GM21390 (cell line): ENCODE data around the gene FST.

Experiments
- ATAC-seq: cut with Tn5 transposase; IDR thresholded peaks from one replicate; pipeline ENCODE4 v1.9.1; 2021; ENCODE audit not compliant: unreplicated experiment

Gene FST

GRCh38 chr5:53480416-53481158, at the start of gene FST:
Gene FST (plus strand): TSS chr5:53480629. CDS start chr5:53480792, 163 bp downstream.
- ATAC-seq, result no peak

DNA sequence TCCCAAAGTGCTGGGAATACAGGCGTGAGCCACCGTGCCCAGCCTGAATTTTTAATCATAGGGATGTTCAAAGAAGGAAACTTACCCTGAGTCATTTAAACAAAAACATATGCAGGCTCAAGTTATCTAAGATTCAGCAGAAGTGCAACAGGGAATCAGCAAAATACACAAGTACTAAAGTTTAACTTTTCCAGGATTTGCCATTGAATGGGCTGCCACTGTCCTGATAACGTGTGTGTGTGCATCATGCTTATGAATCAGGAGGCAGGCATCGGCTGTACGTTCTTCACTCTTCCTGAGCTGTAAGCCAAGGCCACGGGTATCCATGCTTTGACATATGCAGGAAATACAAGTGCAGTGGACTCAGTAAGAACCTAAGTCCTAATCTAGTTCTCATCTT, 48.8 kb upstream of the FST start:
- ATAC-seq, result no peak

DNA sequence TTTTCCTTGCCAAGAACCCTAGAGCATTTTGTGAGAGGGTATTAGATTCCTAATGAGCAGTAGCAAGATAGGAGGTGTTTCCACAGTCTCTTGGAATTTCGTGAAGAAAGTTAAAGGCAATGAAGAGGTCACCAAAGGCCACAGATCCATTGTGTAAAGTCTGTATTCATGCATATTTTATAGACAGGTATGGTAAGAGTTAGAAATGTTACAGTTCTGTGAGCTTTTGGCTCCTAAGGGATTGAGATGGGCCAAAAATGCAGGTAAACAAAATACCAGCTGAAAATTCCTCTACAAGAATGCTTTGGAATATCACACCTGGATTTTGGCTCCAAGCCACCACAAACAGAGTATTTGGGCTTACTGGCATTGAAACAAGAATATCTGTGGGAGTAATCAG, 47.4 kb upstream of the FST start:
- no peak for ATAC-seq

DNA sequence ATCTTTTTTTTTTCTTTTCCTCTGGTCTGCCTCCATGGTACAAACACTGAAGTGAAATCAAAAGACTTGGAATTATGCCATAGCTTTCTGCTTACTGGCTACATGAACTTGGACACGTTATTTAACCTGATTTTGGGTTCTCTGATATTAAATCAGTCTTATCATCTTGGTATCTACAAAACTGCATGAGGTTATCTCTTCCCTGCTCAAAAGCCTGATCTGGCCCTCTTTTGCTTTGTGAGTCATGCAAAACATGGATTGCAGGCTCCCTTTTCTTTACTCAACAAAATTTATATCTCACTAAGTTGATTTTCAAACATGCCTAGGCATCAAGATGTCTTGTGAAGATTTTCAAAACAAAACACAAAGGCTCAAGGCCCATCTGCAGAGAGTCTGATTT, 45.9 kb upstream of the FST start:
- no peak for ATAC-seq

DNA sequence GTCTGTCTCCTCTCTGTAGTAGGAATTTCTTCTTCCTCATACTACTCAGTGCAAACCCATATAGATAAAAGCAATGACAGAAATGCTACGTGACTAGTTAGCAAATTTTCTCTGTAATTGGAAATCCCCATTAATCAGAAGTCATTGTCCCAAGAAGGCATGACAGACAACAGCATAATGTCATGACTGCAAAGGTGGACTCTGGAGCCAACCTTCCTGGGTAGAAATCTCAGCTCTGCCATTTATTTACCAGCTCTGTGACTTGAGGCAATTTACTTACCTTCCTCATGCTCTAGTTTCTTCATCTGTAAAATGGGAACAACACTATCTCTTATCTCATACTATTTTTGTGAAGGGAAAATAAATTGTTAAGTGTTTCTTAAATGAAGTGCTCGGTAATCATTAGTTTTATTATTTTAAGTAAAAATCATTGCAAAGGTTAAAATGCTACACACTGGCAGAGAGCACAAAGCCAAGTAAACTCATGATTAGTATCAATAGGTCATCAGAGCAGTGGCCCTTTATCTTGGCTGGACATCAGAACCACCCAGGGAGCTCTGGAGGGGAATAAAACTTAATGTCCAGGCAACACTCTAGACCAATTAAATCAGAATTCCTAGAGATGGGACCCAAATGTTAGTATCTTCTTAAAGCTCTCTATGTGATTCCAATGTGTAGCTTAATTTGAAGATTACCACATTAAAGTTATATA, 43.8 kb upstream of the FST start:
- no peak for ATAC-seq

DNA sequence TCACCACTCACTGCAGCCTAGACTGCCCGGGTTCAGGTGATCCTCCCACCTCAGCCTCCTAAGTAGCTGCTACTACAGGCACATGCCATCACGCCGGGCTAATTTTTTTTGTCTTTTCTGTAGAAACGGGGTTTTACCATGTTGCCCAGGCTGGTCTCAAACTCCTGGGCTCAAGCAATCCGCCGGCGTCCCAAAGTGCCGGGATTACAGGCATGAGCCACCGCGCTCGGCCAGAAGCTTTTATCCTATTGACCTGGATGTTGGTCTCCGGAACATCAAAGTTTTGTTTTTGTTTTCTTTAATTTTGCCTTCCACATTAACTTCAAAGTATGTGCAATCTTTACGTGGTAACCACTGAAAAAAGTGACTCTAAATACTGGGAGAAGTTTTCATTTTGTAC, 42.4 kb upstream of the FST start:
- ATAC-seq, result no peak

DNA sequence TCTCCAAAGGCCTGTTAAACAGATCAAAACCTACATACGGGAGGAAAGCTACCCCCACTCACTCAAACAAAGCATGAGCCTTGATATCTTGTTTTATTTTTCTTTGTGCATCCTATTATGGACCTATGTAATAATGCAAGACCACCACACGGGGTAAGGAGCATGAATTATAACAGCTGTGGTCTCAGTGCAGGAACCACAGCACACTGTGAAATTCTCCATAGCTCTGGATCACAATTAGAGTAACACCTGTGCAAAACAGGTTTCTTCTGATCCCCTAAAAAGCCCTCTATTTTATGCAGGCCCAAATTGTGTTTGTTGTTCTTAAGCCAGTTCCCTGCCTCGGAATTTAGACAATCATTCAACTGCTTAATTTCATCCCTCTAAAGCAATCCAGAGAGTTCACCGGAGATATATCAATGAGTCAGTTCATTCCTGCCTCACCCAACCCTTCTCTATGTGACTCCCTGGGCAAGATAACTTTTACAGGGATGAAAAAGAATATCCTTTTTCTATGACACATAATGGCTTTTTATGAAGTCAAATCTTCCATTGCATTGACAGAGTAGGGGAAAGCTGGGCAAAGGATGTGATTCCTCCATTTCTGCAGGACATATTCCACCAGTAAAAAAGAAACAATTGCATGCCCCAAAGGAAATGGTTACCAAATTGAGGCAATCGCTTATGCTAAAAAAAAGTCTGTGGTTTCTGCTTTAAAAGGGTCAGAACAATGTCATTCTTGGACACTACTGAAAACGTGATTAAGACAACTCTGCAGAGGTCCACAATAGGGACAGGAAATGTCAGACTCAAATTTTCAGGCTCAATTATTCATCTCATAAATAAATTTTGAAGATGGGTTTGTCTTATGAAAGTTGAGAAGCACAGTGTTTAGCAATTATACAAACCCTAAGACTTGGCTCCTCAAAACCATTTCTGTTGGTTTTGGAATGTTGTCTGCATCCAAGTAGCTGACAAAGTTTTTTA, 41.6 kb upstream of the FST start:
- no peak for ATAC-seq

DNA sequence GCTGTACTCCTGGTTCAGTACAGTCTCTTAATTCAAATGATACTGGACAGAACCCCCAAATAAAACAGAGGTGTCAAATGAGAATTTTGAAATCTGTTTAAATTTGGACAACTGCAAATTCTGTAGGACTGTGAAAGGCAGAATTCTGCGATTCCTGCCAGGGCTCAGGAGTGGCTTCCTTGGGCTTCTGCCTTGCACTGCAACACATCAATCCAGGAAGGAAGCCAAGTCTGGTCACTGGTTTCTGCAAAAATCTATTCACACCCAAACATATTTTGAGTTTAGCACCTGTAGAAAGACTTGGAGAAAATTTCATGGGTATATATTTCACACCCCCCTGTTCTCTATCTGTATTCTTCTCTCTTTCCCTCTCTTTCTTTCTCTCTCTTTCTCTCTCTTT, 37.5 kb upstream of the FST start:
- no peak for ATAC-seq

- no peak for ATAC-seq
These were observed 34.9 kb upstream of the FST start for GRCh38 chr5:53445569-53445968.

DNA sequence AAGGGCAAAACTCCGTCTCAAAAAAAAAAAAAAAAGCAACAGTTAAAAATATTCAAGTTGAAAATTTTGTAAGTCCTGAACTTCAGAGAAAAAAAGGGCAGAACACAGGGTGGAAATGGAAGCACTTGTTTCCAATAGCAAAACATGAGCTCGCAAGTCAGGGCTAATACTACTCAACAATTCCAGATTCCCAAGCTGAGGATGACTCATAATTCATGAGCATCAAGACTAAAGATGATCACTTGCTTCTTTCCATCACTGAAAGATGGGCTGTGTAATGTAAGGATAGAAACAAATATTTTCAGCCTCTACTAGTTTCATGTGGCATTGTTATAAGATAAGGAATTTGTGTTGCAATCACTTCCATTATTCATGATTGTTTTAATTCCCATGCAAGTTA, 33.5 kb upstream of the FST start:
- ATAC-seq, result no peak

DNA sequence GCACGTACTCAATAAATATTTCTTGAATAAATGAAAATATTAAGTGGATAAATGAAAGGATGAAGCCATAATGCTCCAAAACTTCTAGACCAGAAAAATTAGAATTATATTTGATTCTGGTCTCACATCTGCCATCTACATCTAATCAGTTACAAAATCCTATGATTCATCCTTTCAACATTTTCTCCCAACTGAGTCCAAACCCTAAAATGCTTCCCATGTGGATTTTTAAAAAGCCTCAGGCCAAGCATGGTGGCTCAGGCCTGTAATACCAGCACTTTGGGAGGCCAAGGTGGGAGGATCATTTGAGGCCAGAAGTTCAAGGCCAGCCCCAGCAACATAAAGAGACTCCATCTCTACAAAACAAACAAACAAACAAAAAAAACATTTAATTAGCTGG, 31.6 kb upstream of the FST start:
- no peak for ATAC-seq

GRCh38 chr5:53453898-53454718, 26.3 kb upstream of the FST start:
- no peak for ATAC-seq

GRCh38 chr5:53454719-53455000, 25.8 kb upstream of the FST start:
- ATAC-seq, result no peak

DNA sequence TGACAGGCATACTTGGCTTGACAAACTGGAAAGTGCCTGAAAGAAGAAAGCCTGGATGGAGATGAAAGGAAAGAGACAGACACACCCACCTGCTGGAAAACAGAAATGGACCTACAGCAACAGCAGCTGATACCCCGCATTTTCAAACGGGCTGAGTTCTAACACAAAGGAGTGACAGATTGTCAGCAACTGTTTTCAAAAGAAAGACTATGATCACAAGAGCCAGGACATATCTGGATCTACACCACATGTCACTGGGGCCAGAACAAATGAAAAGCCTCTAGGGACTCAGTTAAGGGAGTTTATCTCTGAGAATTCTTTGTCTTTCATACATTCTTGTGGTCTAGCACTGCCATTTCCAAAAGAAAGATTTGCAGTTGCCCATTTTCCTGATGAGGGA, 24.1 kb upstream of the FST start:
- no peak for ATAC-seq

- no peak for ATAC-seq
These were observed 16.4 kb upstream of the FST start for GRCh38 chr5:53463909-53464621.

DNA sequence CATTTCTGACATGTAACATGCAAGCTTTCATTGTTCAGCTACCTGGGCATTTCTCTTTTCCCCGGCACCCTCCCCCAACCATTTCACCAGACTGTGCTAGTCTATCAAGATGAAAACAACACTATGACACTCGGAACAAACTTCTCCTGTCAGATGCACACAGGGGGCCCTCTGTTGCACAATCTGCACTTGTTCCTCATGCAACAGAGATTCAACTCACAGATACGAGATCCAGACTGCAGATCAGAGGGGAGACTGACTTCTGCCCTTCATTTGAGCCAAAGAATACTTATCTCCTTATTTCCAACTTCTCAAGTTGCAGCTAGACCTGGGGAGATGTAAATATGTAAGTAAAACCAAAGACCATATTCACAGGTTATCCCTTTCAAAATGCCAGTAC, 15.7 kb upstream of the FST start:
- ATAC-seq, result no peak

DNA sequence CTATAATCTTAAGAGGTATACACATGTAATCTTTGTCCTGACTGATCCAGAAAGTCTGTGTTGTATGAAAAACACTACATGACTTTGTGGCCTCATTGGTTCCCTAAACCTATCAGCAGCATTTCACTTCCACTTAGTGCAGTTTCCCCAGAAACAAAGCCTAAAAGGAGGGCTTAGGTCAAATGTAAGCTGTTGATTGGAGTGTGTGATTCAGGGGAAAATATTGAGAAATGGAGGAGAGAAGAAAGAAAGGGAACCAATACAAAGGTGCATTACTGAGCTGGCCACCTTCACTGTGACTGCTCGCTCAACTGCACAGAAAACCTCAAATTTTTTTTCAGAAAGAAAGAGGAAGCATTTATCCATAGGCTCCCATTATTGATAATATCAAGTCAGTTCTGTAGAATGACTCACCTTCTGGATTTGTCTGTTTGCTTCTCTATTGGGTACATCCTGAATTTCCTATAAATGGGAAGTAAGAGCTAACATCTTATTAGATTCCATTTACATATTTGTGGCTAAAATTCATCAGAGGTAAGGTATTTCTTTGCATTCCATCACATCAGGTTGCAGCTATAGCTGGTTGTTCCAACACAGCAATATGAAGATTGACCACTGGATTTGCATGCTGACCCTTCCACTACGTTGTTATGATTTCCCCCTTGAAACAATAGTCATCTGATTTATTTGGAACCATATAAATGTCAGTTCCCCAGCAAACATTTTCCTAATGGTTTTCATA, 10.3 kb upstream of the FST start:
- no peak for ATAC-seq

DNA sequence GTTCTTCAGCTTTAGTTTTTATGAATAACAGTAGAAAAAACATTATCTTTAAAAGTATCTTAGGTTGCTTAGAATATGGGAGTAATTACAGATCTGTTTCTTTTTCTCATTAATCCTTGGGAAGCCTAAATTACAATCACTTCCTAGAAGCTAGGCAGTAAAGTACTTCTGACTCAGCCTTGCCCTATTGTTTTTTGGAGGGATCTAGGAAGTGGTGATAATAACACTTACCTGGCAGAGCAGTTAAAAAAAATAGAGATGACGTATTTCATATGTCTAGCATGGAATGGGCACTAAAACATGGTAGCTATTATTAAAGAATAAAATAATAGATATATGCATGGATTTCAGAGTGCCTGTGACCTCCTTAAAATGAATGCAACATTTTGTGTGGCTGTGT, 8.2 kb upstream of the FST start:
- no peak for ATAC-seq

GRCh38 chr5:53472720-53473510, 7.5 kb upstream of the FST start:
- ATAC-seq, result no peak
